DND-41 (cell line): ENCODE results near the gene GTF3C5.

Experiments
- ATAC-seq: fragments of 200-7000 bp; cut with Tn5 transposase; 3 replicates; pipeline ENCODE4 v1.9.1; 2021; ENCODE audit warnings: low read depth; ENCODE audit not compliant: insufficient read depth
- DNase-seq: peaks from one replicate; pipeline ENCODE4 v3.0.0-alpha.2; 2020
- H2AFZ ChIP-seq: 2 replicates; pipeline ENCODE4 v1.6.0; 2012; ENCODE audit warnings: low read depth, low read length
- H3K27ac ChIP-seq: 2 replicates; pipeline ENCODE4 v1.5.1; 2012; ENCODE audit warnings: low read length, inconsistent platforms
- H3K27me3 ChIP-seq: fragments of 200-600 bp; sonication (generic); 2 replicates; pipeline ENCODE4 v1.6.0; 2012; ENCODE audit warnings: low read length, mild to moderate bottlenecking, inconsistent platforms; ENCODE audit not compliant: insufficient read depth, poor library complexity
- H3K36me3 ChIP-seq: 2 replicates; pipeline ENCODE4 v1.5.1; 2012; ENCODE audit warnings: low read length, inconsistent platforms; ENCODE audit not compliant: insufficient read depth
- H3K4me1 ChIP-seq: 2 replicates; pipeline ENCODE4 v1.5.1; 2012; ENCODE audit warnings: mild to moderate bottlenecking, low read length; ENCODE audit not compliant: insufficient read depth
- H3K4me2 ChIP-seq: 2 replicates; pipeline ENCODE4 v1.6.0; 2012; ENCODE audit warnings: mild to moderate bottlenecking, moderate library complexity, low read length, inconsistent platforms; ENCODE audit not compliant: insufficient read depth
- H3K4me3 ChIP-seq, 2 experiments: fragments of 200-600 bp in 1 of 2; shearing (Covaris generic) in 1 of 2; 2 replicates each; pipeline ENCODE4 v1.5.1; 2012 to 2016; ENCODE audit warnings: inconsistent platforms in 2 of 2, low read length in 2 of 2, mild to moderate bottlenecking in 2 of 2, low read depth in 1 of 2, moderate library complexity in 1 of 2
- H3K79me2 ChIP-seq: 2 replicates; pipeline ENCODE4 v1.6.0; 2012; ENCODE audit warnings: low read length, inconsistent platforms; ENCODE audit not compliant: insufficient read depth
- H3K9ac ChIP-seq: 2 replicates; pipeline ENCODE4 v1.6.0; 2012; ENCODE audit warnings: low read depth, mild to moderate bottlenecking, inconsistent platforms, low read length, moderate library complexity
- H3K9me3 ChIP-seq: 2 replicates; pipeline ENCODE4 v1.5.1; 2012; ENCODE audit warnings: low read length, moderate library complexity, mild to moderate bottlenecking, inconsistent platforms; ENCODE audit not compliant: insufficient read depth, severe bottlenecking
- H4K20me1 ChIP-seq: 2 replicates; pipeline ENCODE4 v1.6.0; 2012; ENCODE audit warnings: low read length; ENCODE audit not compliant: insufficient read depth
- EZH2 ChIP-seq: IDR thresholded peaks from 3 replicates; pipeline ENCODE4 v1.6.1; 2012; ENCODE audit warnings: borderline replicate concordance, low read depth, mild to moderate bottlenecking, moderate library complexity, low read length, inconsistent platforms; ENCODE audit not compliant: severe bottlenecking
- TF ChIP-seq, protein P1 (sequence below): IDR thresholded peaks from 2 replicates; pipeline ENCODE4 v1.5.1; 2012; ENCODE audit warnings: borderline replicate concordance, low read length, moderate library complexity, mild to moderate bottlenecking; ENCODE audit not compliant: poor library complexity, severe bottlenecking; ENCODE audit errors: extremely low read depth

The GTF3C5 gene

DNA sequence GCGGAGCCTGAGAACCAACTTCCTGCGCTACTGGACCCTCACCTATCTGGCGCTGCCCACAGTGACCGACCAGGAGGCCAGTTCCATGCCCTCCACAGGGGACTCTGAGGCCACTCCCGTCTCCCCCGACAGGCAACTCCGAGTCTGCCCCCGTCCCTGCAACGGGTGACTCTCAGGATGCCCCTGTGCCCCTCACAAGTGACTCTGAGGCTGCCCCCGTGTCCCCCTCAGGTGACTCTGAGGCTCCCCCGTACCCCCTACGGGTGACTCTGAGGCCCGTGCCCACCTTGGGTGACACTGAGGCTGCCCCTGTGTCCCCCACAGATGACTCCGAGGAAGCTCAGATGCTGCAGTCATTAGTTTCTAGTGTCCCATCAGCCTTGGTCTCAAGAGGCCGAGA lies 56.1 kb downstream of the GTF3C5 start:
- Histone ChIP-seq H3K9ac (no peak overlapping the region), H3K79me2 (no peaks in the 10 kb centered on the region), H3K4me2 (no peak overlapping the region), H3K27me3 (no peaks in the 10 kb centered on the region), H2AFZ (no peak overlapping the region), H3K4me1 (no peaks in the 10 kb centered on the region), H4K20me1 (no peaks in the 10 kb centered on the region), H3K4me3 (no peak overlapping the region), H3K27ac (no peak overlapping the region), H3K9me3 (no peaks in the 10 kb centered on the region), H3K36me3 (no peaks in the 10 kb centered on the region)
- no peak for DNase-seq
- no peak for TF ChIP-seq EZH2
- TF ChIP-seq, protein P1, sequence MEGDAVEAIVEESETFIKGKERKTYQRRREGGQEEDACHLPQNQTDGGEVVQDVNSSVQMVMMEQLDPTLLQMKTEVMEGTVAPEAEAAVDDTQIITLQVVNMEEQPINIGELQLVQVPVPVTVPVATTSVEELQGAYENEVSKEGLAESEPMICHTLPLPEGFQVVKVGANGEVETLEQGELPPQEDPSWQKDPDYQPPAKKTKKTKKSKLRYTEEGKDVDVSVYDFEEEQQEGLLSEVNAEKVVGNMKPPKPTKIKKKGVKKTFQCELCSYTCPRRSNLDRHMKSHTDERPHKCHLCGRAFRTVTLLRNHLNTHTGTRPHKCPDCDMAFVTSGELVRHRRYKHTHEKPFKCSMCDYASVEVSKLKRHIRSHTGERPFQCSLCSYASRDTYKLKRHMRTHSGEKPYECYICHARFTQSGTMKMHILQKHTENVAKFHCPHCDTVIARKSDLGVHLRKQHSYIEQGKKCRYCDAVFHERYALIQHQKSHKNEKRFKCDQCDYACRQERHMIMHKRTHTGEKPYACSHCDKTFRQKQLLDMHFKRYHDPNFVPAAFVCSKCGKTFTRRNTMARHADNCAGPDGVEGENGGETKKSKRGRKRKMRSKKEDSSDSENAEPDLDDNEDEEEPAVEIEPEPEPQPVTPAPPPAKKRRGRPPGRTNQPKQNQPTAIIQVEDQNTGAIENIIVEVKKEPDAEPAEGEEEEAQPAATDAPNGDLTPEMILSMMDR = no peak
- no peak for ATAC-seq

DNA sequence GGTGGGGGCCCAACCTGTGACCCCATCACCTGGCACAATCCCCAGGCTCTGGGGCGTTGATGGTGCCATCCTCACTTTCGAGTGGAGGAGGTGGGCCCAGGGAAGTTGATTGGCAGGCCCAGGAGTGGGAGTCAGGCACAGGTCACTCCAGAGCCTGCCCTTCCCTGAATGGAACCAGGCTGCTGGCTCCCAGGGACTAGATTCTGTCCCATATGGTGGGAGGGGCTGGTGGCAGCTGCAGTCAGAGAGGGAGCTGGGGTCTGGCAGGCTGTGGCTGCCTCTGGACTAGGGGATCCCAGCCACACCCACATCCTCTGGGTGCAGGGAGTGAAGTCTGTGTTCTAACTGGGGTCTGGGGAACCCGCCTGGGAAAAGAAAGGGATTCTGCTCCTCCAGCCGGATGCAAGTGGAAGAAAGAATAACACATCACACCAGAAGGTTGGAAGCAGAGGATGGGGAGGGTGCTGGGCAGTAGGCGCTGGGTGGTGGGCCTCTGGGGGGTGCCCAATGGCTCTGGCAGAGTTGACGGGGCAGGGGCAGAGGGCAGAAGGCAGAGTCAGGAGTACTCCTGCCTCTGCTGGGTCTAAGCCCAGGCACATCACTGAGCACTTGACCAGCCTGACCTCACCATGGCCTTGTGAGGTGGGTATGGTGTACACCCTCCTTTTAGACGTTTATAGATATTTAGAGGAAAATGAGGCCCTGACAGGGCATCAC lies 56.8 kb downstream of the GTF3C5 start:
- no peaks in the 10 kb centered on the region for H3K79me2 ChIP-seq
- no peak overlapping the region for H3K4me2 ChIP-seq
- no peaks in the 10 kb centered on the region for H3K27me3 ChIP-seq
- H3K4me1 ChIP-seq = no peaks in the 10 kb centered on the region
- no peak overlapping the region for H3K4me3 ChIP-seq
- no peak overlapping the region for H3K27ac ChIP-seq
- no peak for ATAC-seq
- no peak overlapping the region for H2AFZ ChIP-seq
- no peaks in the 10 kb centered on the region for H3K9me3 ChIP-seq
- no peak overlapping the region for H3K9ac ChIP-seq
- no peak for TF ChIP-seq EZH2
- TF ChIP-seq, protein P1 = no peak
- no peaks in the 10 kb centered on the region for H3K36me3 ChIP-seq
- DNase-seq = no peak
- H4K20me1 ChIP-seq = no peaks in the 10 kb centered on the region

DNA sequence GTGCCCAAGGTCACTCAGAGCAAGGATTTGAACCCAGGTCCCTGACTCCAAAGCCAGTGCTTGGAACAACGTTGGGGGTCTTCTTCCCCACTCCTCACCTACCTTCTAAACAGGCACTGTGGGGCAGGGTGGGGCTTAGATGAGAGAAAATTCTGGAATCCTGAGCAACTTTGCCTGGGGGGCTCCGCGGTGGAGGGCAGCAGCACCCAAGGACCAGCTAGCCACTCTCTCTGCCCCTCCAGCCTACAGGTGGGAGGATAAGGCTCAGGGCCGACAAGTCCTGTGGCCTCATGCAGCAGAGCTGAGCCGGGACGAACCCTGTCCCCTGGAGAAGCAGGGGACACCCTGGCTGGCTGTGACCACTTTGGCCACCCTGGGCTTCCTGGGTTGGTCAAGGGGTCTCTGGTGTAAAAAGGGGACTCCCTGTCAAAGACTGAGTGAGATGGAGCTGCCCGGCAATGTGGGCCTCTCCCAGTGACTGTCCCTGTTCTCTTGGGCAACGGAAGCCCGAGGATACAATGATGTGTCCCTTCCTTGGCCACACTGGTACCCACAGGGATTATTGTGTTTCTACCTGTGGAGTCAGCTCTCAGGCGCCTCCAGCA lies 57.5 kb downstream of the GTF3C5 start:
- H3K36me3 ChIP-seq = no peaks in the 10 kb centered on the region
- no peak overlapping the region for H3K4me2 ChIP-seq
- H3K4me3 ChIP-seq = no peak overlapping the region
- no peaks in the 10 kb centered on the region for H3K4me1 ChIP-seq
- no peaks in the 10 kb centered on the region for H4K20me1 ChIP-seq
- no peak overlapping the region for H3K9ac ChIP-seq
- TF ChIP-seq EZH2 = no peak
- TF ChIP-seq, protein P1 = no peak
- no peak for ATAC-seq
- DNase-seq = no peak
- H3K9me3 ChIP-seq = no peaks in the 10 kb centered on the region
- H3K27ac ChIP-seq = no peak overlapping the region
- no peak overlapping the region for H2AFZ ChIP-seq
- H3K27me3 ChIP-seq = no peaks in the 10 kb centered on the region
- no peaks in the 10 kb centered on the region for H3K79me2 ChIP-seq
